Measurements from ENCODE around the gene DNASE1L2. TPM values are rescaled to one million over a fixed set of nuclear protein-coding genes. Genes with fewer than 3 reads are reported as not detected.

Gene DNASE1L2
- total and polyA plus RNA-seq, 2 of the 4 experiments (the other 2 are of a cell fraction) = 0.18 to 0.75 TPM

GRCh38 chr16:2244301-2244700 lies 8.1 kb downstream of the DNASE1L2 start:
- no peak overlapping the region for H4K8ac ChIP-seq (ENCODE audit: low read depth in 2 of 2, low read length in 2 of 2)
- H2AK9ac ChIP-seq (replicated peaks; ENCODE audit: low read depth, low read length, poor library complexity) = peak overlapping the region; percentile 42
- H3K4ac ChIP-seq (ENCODE audit: low read depth, low read length) = no peak overlapping the region
- no peak overlapping the region for H3K14ac ChIP-seq (replicated peaks; ENCODE audit: low read depth, low read length)
- H3K18ac ChIP-seq (ENCODE audit: low read depth, low read length) = no peak overlapping the region
- peaks cover 14 to 31% of the 10 kb centered on the region in 2 experiments for H3K79me1 ChIP-seq (ENCODE audit: low read depth in 1 of 2, low read length in 2 of 2)
- no peak overlapping the region for H4K5ac ChIP-seq (ENCODE audit: low read depth, low read length)
- H2BK15ac ChIP-seq (ENCODE audit: low read depth, low read length) = no peak overlapping the region
- DNase-seq = no peak
- dilution Hi-C loops (cut with HindIII; ENCODE audit: low sequenced_read_pairs, unreplicated experiment) (no loop called here), in situ Hi-C loops (cut with MboI; ENCODE audit: low sequenced_read_pairs) (no loop called here), intact Hi-C loops (cut with micrococcal nuclease) (no loop called here)
- H2BK20ac ChIP-seq (ENCODE audit: low read depth, low read length) = no peak overlapping the region
- H3K9me1 ChIP-seq (ENCODE audit: insufficient read depth, low read length) = 0 out of 2 replicates have a peak, but pooled peaks cover 2% of the 10 kb centered on the region
- H3K27me3 ChIP-seq (ENCODE audit: control insufficient read depth, insufficient read depth, low read length) = no peaks in the 10 kb centered on the region
- no peak overlapping the region for H3K4me2 ChIP-seq (ENCODE audit: low read depth, low read length)
- WGBS, 2 experiments (ENCODE audit: extremely low coverage in 2 of 2, insufficient read length in 1 of 2) = 88% methylated on average over 5 of the region's 17 CpGs; no CpG with 5 or more reads in 1 of the 2 experiments
- no peak for ATAC-seq (ENCODE audit: low read depth)
- H3K23ac ChIP-seq (ENCODE audit: low read depth, low read length) = no peak overlapping the region
- no peaks in the 10 kb centered on the region; the same call in none of the 2 replicates for H4K20me1 ChIP-seq (ENCODE audit: insufficient read depth, low read length)
- no peak overlapping the region for H3K9ac ChIP-seq (ENCODE audit: low read depth, low read length)
- no peaks in the 10 kb centered on the region for H3K9me3 ChIP-seq (ENCODE audit: control insufficient read depth, insufficient read depth, low read length)
- H3K36me3 ChIP-seq (ENCODE audit: control insufficient read depth, insufficient read depth, low read length) = peaks cover 51% of the 10 kb centered on the region
- H2BK5ac ChIP-seq (ENCODE audit: low read depth, low read length, poor library complexity, severe bottlenecking) = no peak overlapping the region
- no peak overlapping the region for H4K91ac ChIP-seq (ENCODE audit: insufficient read depth, low read depth, low read length)
- no TSS peak for BruUV-seq (replicated peaks)
- no peak overlapping the region for H2BK120ac ChIP-seq (ENCODE audit: low read depth, low read length)
- H3K56ac ChIP-seq (ENCODE audit: extremely low read depth, insufficient read depth, low read length) = no peak overlapping the region
- no peak for TF ChIP-seq SMC3 (IDR thresholded peaks at IDR 0.05; ENCODE audit: low read depth, low read length)
- POLR2A ChIA-PET (ENCODE audit: unreplicated experiment) = no interaction called here
- H3K4me3 ChIP-seq (ENCODE audit: insufficient read depth, low read depth, low read length) = no peak overlapping the region
- no peaks in the 10 kb centered on the region for H3K4me1 ChIP-seq (ENCODE audit: control insufficient read depth, insufficient read depth, low read length)
- no peak overlapping the region for H2AK5ac ChIP-seq (ENCODE audit: low read depth, low read length)
- no peak overlapping the region for H2AFZ ChIP-seq (replicated peaks; ENCODE audit: low read length, poor library complexity)
- CTCF ChIA-PET = interaction anchor here (0.5 kb wide), 1 partner anchor 406 kb away, joined by 7 read pairs; no protein-coding TSS in a partner anchor
- no peak overlapping the region for H3K27ac ChIP-seq (ENCODE audit: insufficient read depth, low read length)

All from IMR-90 (cell line).